ENCODE measurements around the gene HGD.

DNA sequence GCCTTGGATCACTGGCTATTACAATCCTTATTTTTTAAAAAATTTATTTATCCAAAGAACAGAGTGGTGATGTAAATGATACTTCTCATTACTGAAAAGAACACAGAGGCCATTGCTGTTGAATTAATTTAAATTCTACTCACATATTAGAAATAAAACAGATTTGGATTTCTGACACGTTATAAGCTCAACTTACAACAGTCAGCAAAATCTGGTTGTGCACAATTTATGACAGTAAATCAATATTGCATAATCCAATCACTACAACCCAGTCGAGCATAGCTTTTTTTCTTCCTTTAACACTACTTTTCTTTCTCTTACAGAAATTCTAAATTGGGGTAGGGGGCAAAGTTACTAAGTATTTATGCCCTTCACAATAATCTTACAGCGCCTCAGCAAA, 17.3 kb upstream of the HGD start:
- TF ChIP-seq, protein P1, sequence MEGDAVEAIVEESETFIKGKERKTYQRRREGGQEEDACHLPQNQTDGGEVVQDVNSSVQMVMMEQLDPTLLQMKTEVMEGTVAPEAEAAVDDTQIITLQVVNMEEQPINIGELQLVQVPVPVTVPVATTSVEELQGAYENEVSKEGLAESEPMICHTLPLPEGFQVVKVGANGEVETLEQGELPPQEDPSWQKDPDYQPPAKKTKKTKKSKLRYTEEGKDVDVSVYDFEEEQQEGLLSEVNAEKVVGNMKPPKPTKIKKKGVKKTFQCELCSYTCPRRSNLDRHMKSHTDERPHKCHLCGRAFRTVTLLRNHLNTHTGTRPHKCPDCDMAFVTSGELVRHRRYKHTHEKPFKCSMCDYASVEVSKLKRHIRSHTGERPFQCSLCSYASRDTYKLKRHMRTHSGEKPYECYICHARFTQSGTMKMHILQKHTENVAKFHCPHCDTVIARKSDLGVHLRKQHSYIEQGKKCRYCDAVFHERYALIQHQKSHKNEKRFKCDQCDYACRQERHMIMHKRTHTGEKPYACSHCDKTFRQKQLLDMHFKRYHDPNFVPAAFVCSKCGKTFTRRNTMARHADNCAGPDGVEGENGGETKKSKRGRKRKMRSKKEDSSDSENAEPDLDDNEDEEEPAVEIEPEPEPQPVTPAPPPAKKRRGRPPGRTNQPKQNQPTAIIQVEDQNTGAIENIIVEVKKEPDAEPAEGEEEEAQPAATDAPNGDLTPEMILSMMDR (IDR thresholded peaks at IDR 0.05): no peak
- no peak for TF ChIP-seq POLR2A (IDR thresholded peaks at IDR 0.05)
